HEK293 (cell line): Measurements from ENCODE around the gene TAGLN2.

Experiments
- CTCF ChIA-PET: fragments of 350-600 bp; formaldehyde crosslinking; extraction: SDS; loops from one replicate; lab custom pipeline; 2021; ENCODE audit warnings: antibody characterized with exemption; lab: Yijun Ruan, JAX
- POLR2A ChIA-PET: fragments of 300-600 bp; formaldehyde crosslinking; extraction: SDS; loops from one replicate; lab custom pipeline; 2020; ENCODE audit warnings: antibody characterized with exemption, inconsistent platforms; lab: Yijun Ruan, JAX
- H3K27ac ChIP-seq: fragments of 200-500 bp; sonication (Bioruptor generic); 2 replicates; pipeline ENCODE4 v1.5.1; 2014; ENCODE audit warnings: low read depth, low read length, control low read depth, inconsistent platforms; ENCODE audit errors: extremely low read depth
- H3K36me3 ChIP-seq, 2 experiments: fragments of 200-500 bp in 1 of 2; sonication (Bioruptor generic) in 1 of 2; 1 replicate in 1 of 2; 2 replicates in 1 of 2; pipeline ENCODE4 v1.5.1; 2014 to 2017; ENCODE audit warnings: inconsistent platforms in 2 of 2, low read length in 2 of 2; ENCODE audit not compliant: control insufficient read depth in 2 of 2, insufficient read depth in 1 of 2
- H3K4me1 ChIP-seq: fragments of 200-500 bp; sonication (Bioruptor generic); 2 replicates; pipeline ENCODE4 v1.5.1; 2014; ENCODE audit warnings: mild to moderate bottlenecking, low read length, inconsistent platforms; ENCODE audit not compliant: control insufficient read depth, insufficient read depth
- H3K4me3 ChIP-seq: 2 replicates; pipeline ENCODE4 v1.5.1; 2011; ENCODE audit warnings: low read depth, mild to moderate bottlenecking, control low read depth, low read length, moderate library complexity
- H3K9me3 ChIP-seq: fragments of 200-500 bp; sonication (Bioruptor generic); 2 replicates; pipeline ENCODE4 v1.5.1; 2014; ENCODE audit warnings: low read depth, low read length, inconsistent platforms; ENCODE audit not compliant: control insufficient read depth, insufficient read depth
- AEBP2 ChIP-seq: fragments of 450-650 bp; formaldehyde crosslinking; IDR thresholded peaks from 2 replicates; pipeline ENCODE4 v1.5.1; 2016; ENCODE audit warnings: missing biosample characterization, missing genetic modification characterization, borderline replicate concordance
- BCL11B ChIP-seq: fragments of 450-650 bp; formaldehyde crosslinking; IDR thresholded peaks from 2 replicates; pipeline ENCODE4 v1.5.1; 2016; ENCODE audit warnings: low read depth, missing biosample characterization, missing genetic modification characterization
- HOXA7 ChIP-seq: sonication (generic); formaldehyde crosslinking; IDR thresholded peaks from 2 replicates; pipeline ENCODE4 v1.8.1; 2022; ENCODE audit warnings: missing genetic modification reagents, borderline replicate concordance
- KLF10 ChIP-seq: fragments of 450-650 bp; IDR thresholded peaks from 2 replicates; pipeline ENCODE4 v1.5.1; 2018; ENCODE audit warnings: missing biosample characterization, mild to moderate bottlenecking, missing genetic modification characterization
- KLF9 ChIP-seq: fragments of 450-650 bp; formaldehyde crosslinking; IDR thresholded peaks from 2 replicates; pipeline ENCODE4 v1.5.1; 2016; ENCODE audit warnings: missing biosample characterization, missing genetic modification characterization, low read depth
- PRDM6 ChIP-seq: fragments of 450-650 bp; formaldehyde crosslinking; IDR thresholded peaks from 2 replicates; pipeline ENCODE4 v1.5.1; 2017; ENCODE audit warnings: missing biosample characterization, missing genetic modification characterization
- SCRT2 ChIP-seq: fragments of 450-650 bp; formaldehyde crosslinking; IDR thresholded peaks from 2 replicates; pipeline ENCODE4 v1.5.1; 2016; ENCODE audit warnings: missing biosample characterization, missing genetic modification characterization
- ZBTB17 ChIP-seq: fragments of 450-650 bp; formaldehyde crosslinking; IDR thresholded peaks from 2 replicates; pipeline ENCODE4 v1.5.1; 2016; ENCODE audit warnings: missing biosample characterization, missing genetic modification characterization
- ZBTB48 ChIP-seq: fragments of 450-650 bp; formaldehyde crosslinking; IDR thresholded peaks from 2 replicates; pipeline ENCODE4 v1.5.1; 2016; ENCODE audit warnings: missing biosample characterization, missing genetic modification characterization
- ZFP3 ChIP-seq: fragments of 450-650 bp; formaldehyde crosslinking; IDR thresholded peaks from 2 replicates; pipeline ENCODE4 v1.5.1; 2016; ENCODE audit warnings: low read depth, missing biosample characterization, missing genetic modification characterization
- ZFP69B ChIP-seq: fragments of 450-650 bp; formaldehyde crosslinking; IDR thresholded peaks from 2 replicates; pipeline ENCODE4 v1.5.1; 2016; ENCODE audit warnings: missing biosample characterization, missing genetic modification characterization
- ZNF121 ChIP-seq: fragments of 450-650 bp; formaldehyde crosslinking; IDR thresholded peaks from 2 replicates; pipeline ENCODE4 v1.5.1; 2016; ENCODE audit warnings: missing biosample characterization, missing genetic modification characterization
- ZNF140 ChIP-seq: fragments of 450-650 bp; formaldehyde crosslinking; IDR thresholded peaks from 2 replicates; pipeline ENCODE4 v1.5.1; 2016; ENCODE audit warnings: missing biosample characterization, missing genetic modification characterization
- ZNF280C ChIP-seq: fragments of 450-650 bp; formaldehyde crosslinking; IDR thresholded peaks from 2 replicates; pipeline ENCODE4 v1.5.1; 2016; ENCODE audit warnings: missing biosample characterization, missing genetic modification characterization
- ZNF341 ChIP-seq: fragments of 450-650 bp; formaldehyde crosslinking; IDR thresholded peaks from 2 replicates; pipeline ENCODE4; 2016; ENCODE audit warnings: low read depth, missing biosample characterization, missing genetic modification characterization
- ZNF426 ChIP-seq: fragments of 450-650 bp; formaldehyde crosslinking; IDR thresholded peaks from 2 replicates; pipeline ENCODE4 v1.5.1; 2017; ENCODE audit warnings: missing biosample characterization, missing genetic modification characterization, mild to moderate bottlenecking, inconsistent platforms, moderate library complexity
- ZNF48 ChIP-seq: fragments of 450-650 bp; formaldehyde crosslinking; IDR thresholded peaks from 2 replicates; pipeline ENCODE4 v1.5.1; 2016; ENCODE audit warnings: missing biosample characterization, missing genetic modification characterization
- ZNF580 ChIP-seq: fragments of 450-650 bp; formaldehyde crosslinking; IDR thresholded peaks from 2 replicates; pipeline ENCODE4 v1.5.1; 2016; ENCODE audit warnings: missing biosample characterization, missing genetic modification characterization
- ZNF692 ChIP-seq: fragments of 450-650 bp; formaldehyde crosslinking; IDR thresholded peaks from 2 replicates; pipeline ENCODE4 v1.5.1; 2016; ENCODE audit warnings: missing biosample characterization, missing genetic modification characterization
- ZNF768 ChIP-seq: fragments of 450-650 bp; formaldehyde crosslinking; IDR thresholded peaks from 2 replicates; pipeline ENCODE4 v1.5.1; 2018; ENCODE audit warnings: missing biosample characterization, mild to moderate bottlenecking, missing genetic modification characterization
- ZNF785 ChIP-seq: fragments of 450-650 bp; formaldehyde crosslinking; IDR thresholded peaks from 2 replicates; pipeline ENCODE4 v1.5.1; 2016; ENCODE audit warnings: missing biosample characterization, missing genetic modification characterization
- ZNF791 ChIP-seq: fragments of 450-650 bp; formaldehyde crosslinking; IDR thresholded peaks from 2 replicates; pipeline ENCODE4 v1.5.1; 2016; ENCODE audit warnings: missing biosample characterization, missing genetic modification characterization
- ZNF843 ChIP-seq: fragments of 450-650 bp; formaldehyde crosslinking; IDR thresholded peaks from 2 replicates; pipeline ENCODE4 v1.5.1; 2016; ENCODE audit warnings: missing biosample characterization, missing genetic modification characterization

The TAGLN2 gene

GRCh38 chr1:159924025-159924790 is 1.1 kb downstream of the TAGLN2 start (continued):
- peak; percentile 33; the same call in 1 of the 2 replicates for TF ChIP-seq PRDM6 (tag by site-specific recombination)
- TF ChIP-seq KLF9 (tag by site-specific recombination) = peak; percentile 97
- peak; percentile 94 for TF ChIP-seq ZNF843 (tag by site-specific recombination)
- peak; percentile 74; the same call in 1 of the 2 replicates for TF ChIP-seq ZFP69B (tag by site-specific recombination)
- TF ChIP-seq ZNF768 = no peak
- no peak; the same call in 1 of the 2 replicates for TF ChIP-seq ZNF121 (tag by site-specific recombination)
- TF ChIP-seq SCRT2 (tag by site-specific recombination) = peak; percentile 55
- no peak for TF ChIP-seq ZNF426 (tag by site-specific recombination)
- no peak for TF ChIP-seq AEBP2
- no peak for TF ChIP-seq ZNF48 (tag by site-specific recombination)
- no peak for TF ChIP-seq ZNF785 (tag by site-specific recombination)
- TF ChIP-seq KLF10 (tag by site-specific recombination) = peak; percentile 98

GRCh38 chr1:159923203-159924024 is 1.9 kb downstream of the TAGLN2 start:
- POLR2A ChIA-PET = interaction anchor here (0.5 to 4.2 kb wide), 17 partner anchors 13 to 465 kb away, joined by 3 to 41 read pairs (median 4); partner anchors contain the start of genes IGSF9 and PIGM
- H3K27ac ChIP-seq = peak overlapping the region; percentile 95
- TF ChIP-seq ZNF341 = no peak; the same call in 1 of the 2 replicates
- no peak for TF ChIP-seq ZNF580 (tag by site-specific recombination)
- 0 out of 2 replicates have a peak, but pooled peaks have one; percentile 28 for TF ChIP-seq BCL11B (tag by site-specific recombination)
- TF ChIP-seq ZBTB17 = peak; percentile 62
- TF ChIP-seq ZNF140 = no peak
- no peak for TF ChIP-seq ZNF791 (tag by site-specific recombination)
- TF ChIP-seq ZNF280C = no peak
- no peak for TF ChIP-seq HOXA7 (CRISPR knock-in tag)
- TF ChIP-seq ZFP3 = no peak
- peak; percentile 95 for TF ChIP-seq ZBTB48 (tag by site-specific recombination)
- peak; percentile 26; the same call in 1 of the 2 replicates for TF ChIP-seq KLF9 (tag by site-specific recombination)
- TF ChIP-seq ZNF692 = peak; percentile 82

More at GRCh38 chr1:159923203-159924024, 1.9 kb downstream of the TAGLN2 start:
- H3K4me3 ChIP-seq = peak overlapping the region; percentile 64
- no peaks in the 10 kb centered on the region for H3K9me3 ChIP-seq
- CTCF ChIA-PET = interaction anchor here (0.6 to 19.3 kb wide), 10 partner anchors 8 to 162 kb away, joined by 3 to 353 read pairs (median 4); partner anchors contain the start of gene IGSF9
- peaks cover 13% of the 10 kb centered on the region for H3K4me1 ChIP-seq
- peaks cover 0 to 44% of the 10 kb centered on the region in 2 experiments; a peak in 1 of 3 replicates for H3K36me3 ChIP-seq
